ACC112 (cell line): Measurements from ENCODE around the gene TRIM63.

Experiments
- H2AFZ ChIP-seq: fragments of 200-600 bp; sonication (generic); one replicate; pipeline ENCODE4 v1.6.0; 2017; ENCODE audit warnings: antibody characterized with exemption, low read length; ENCODE audit not compliant: unreplicated experiment
- H3K27ac ChIP-seq: fragments of 200-600 bp; sonication (generic); 2 replicates; pipeline ENCODE4 v1.5.1; 2014; ENCODE audit warnings: low read depth, mild to moderate bottlenecking, antibody characterized with exemption, low read length, moderate library complexity
- H3K27me3 ChIP-seq: fragments of 200-600 bp; sonication (generic); 2 replicates; pipeline ENCODE4 v1.6.1; 2014; ENCODE audit warnings: mild to moderate bottlenecking, antibody characterized with exemption, low read length, moderate library complexity, mixed read lengths; ENCODE audit not compliant: insufficient read depth
- H3K36me3 ChIP-seq: fragments of 200-600 bp; sonication (generic); 2 replicates; pipeline ENCODE4 v1.6.1; 2016; ENCODE audit warnings: mild to moderate bottlenecking, antibody characterized with exemption, low read length, moderate library complexity, mixed read lengths; ENCODE audit not compliant: insufficient read depth
- H3K4me1 ChIP-seq: fragments of 200-600 bp; sonication (generic); one replicate; pipeline ENCODE4 v1.6.1; 2016; ENCODE audit warnings: low read length, mixed read lengths; ENCODE audit not compliant: insufficient read depth, unreplicated experiment, control insufficient read depth
- H3K4me3 ChIP-seq: fragments of 200-600 bp; sonication (generic); 2 replicates; pipeline ENCODE4 v1.5.1; 2014; ENCODE audit warnings: mild to moderate bottlenecking, low read depth, low read length
- H3K79me2 ChIP-seq: fragments of 200-600 bp; sonication (generic); one replicate; pipeline ENCODE4 v1.6.0; 2016; ENCODE audit warnings: low read length; ENCODE audit not compliant: control insufficient read depth, unreplicated experiment, insufficient read depth

The TRIM63 gene

GRCh38 chr1:26055041-26055440 is 12.4 kb downstream of the TRIM63 start:
- Histone ChIP-seq H3K4me3 (no peak overlapping the region), H2AFZ (no peak overlapping the region), H3K79me2 (no peaks in the 10 kb centered on the region), H3K27me3 (peaks cover 57% of the 10 kb centered on the region), H3K4me1 (no peaks in the 10 kb centered on the region), H3K27ac (no peak overlapping the region), H3K36me3 (no peaks in the 10 kb centered on the region)

- Histone ChIP-seq H3K36me3 (no peaks in the 10 kb centered on the region), H3K27me3 (peaks cover 60% of the 10 kb centered on the region), H2AFZ (no peak overlapping the region), H3K27ac (no peak overlapping the region), H3K4me1 (no peaks in the 10 kb centered on the region), H3K4me3 (no peak overlapping the region), H3K79me2 (no peaks in the 10 kb centered on the region)
Observed at GRCh38 chr1:26053718-26054560, 13.5 kb downstream of the TRIM63 start.

DNA sequence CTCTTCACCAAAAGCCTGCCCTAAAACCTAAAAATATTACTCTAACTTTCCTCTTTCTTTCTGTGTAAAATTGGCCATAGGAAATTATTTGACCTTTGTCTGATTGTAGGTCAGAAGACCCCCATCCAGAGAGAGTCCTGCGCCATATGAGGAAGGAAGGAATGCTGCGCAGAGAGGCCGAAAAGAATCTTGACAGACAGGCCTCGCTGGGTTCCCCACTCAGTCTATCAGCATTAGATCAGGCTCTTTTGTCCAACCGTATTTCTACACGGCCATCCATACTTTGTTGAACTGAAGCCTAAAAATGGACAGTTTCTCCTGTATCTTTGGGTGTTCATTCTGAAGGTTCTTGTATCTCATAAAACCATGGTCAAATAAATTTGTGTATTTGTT is 17.2 kb downstream of the TRIM63 start:
- Histone ChIP-seq H3K27me3 (peaks cover 68% of the 10 kb centered on the region), H3K4me3 (no peak overlapping the region), H3K4me1 (no peaks in the 10 kb centered on the region), H3K36me3 (no peaks in the 10 kb centered on the region), H3K27ac (no peak overlapping the region), H3K79me2 (no peaks in the 10 kb centered on the region), H2AFZ (no peak overlapping the region)

GRCh38 chr1:26049531-26050247 is 17.7 kb downstream of the TRIM63 start:
- Histone ChIP-seq H3K4me1 (no peaks in the 10 kb centered on the region), H3K79me2 (no peaks in the 10 kb centered on the region), H3K4me3 (no peak overlapping the region), H3K27me3 (peaks cover 74% of the 10 kb centered on the region), H3K27ac (no peak overlapping the region), H2AFZ (no peak overlapping the region), H3K36me3 (no peaks in the 10 kb centered on the region)

DNA sequence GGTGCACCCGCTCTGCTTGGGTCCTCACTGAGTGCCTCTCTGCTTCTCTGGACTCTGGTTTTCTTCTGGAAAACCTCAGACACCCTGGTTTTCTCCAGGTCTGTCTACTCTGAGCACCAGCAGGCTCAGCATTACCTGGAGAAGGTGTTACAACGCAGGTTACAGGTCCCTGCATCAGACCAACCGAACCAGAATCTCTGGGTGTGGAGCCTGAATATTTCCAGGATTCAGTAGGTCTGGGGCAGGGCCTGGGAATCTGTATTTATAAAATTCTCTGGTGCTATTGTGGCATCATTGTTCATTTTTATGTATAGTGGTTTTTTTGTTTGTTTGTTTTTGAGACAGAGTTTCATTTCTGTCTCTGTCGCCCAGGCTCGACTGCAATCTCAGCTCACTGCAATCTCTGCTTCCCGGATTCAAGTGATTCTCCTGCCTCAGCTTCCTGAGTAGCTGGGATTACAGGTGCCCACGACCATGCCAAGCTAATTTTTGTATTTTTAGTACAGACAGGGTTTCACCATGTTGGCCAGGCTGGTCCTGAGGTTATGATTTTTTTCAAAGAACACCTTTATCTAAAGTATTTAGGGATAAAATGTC is 20.1 kb downstream of the TRIM63 start:
- no peak overlapping the region for H3K27ac ChIP-seq
- H3K4me3 ChIP-seq, result no peak overlapping the region
- no peaks in the 10 kb centered on the region for H3K4me1 ChIP-seq
- H3K27me3 ChIP-seq, result peaks cover 70% of the 10 kb centered on the region
- no peaks in the 10 kb centered on the region for H3K79me2 ChIP-seq
- H3K36me3 ChIP-seq, result no peaks in the 10 kb centered on the region
- no peak overlapping the region for H2AFZ ChIP-seq

GRCh38 chr1:26046246-26047095 is 21.0 kb downstream of the TRIM63 start:
- Histone ChIP-seq H2AFZ (no peak overlapping the region), H3K27ac (no peak overlapping the region), H3K36me3 (no peaks in the 10 kb centered on the region), H3K27me3 (peaks cover 71% of the 10 kb centered on the region), H3K4me3 (no peak overlapping the region), H3K4me1 (no peaks in the 10 kb centered on the region), H3K79me2 (no peaks in the 10 kb centered on the region)

- Histone ChIP-seq H3K27ac (no peak within 1 kb of the TSS), H3K27me3 (peaks cover 67% of the 10 kb centered on the region), H2AFZ (no peak within 1 kb of the TSS), H3K4me1 (no peaks in the 10 kb centered on the region), H3K4me3 (no peak within 1 kb of the TSS), H3K36me3 (no peaks in the 10 kb centered on the region), H3K79me2 (no peaks in the 10 kb centered on the region)
Observed at GRCh38 chr1:26045722-26046245, 21.6 kb downstream of the TRIM63 start, which contains the start of gene SLC30A2. Gene SLC30A2, minus strand, starts transcription at chr1:26046118. Its CDS starts 222 bp downstream, at chr1:26045896.

DNA sequence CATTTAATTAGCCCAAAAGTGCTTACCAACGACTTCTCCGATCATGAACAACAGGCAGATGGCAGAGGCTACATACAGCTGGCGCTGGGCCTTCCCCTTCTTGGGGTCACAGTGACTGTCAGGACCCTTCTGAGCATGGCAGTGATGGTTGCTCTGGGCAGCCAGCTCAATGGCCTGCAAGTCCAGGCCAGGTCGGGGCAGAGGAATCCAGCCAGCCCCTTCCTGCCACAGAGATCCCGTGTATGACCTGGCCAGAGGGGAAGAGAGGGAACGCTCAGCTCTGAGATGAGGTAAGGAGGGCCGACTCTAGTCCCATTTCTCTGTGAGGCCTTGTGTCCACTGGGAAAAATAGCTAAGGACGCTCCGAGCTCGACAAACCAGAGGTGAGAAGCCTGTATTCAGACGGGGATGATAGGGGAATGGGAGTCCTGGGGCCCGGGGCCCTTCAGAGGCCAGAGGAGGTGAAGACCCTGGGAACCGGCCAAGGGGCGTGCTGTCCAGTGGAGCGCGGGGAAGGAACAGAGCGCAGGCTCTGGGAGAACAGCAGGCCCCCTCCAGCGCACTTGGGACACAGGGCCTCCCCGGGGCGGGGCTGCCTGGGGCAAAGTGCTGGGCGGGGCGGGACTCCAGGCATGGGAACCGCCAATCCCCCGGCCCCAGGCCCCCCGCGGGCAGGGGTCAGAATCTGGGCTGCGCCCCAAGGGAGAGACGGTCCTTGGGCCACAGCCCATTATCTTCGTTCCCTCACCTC is 22.3 kb downstream of the TRIM63 start:
- Histone ChIP-seq H3K4me1 (no peaks in the 10 kb centered on the region), H3K27ac (no peak overlapping the region), H3K36me3 (no peaks in the 10 kb centered on the region), H3K4me3 (no peak overlapping the region), H3K27me3 (peaks cover 65% of the 10 kb centered on the region), H2AFZ (no peak overlapping the region), H3K79me2 (no peaks in the 10 kb centered on the region)

DNA sequence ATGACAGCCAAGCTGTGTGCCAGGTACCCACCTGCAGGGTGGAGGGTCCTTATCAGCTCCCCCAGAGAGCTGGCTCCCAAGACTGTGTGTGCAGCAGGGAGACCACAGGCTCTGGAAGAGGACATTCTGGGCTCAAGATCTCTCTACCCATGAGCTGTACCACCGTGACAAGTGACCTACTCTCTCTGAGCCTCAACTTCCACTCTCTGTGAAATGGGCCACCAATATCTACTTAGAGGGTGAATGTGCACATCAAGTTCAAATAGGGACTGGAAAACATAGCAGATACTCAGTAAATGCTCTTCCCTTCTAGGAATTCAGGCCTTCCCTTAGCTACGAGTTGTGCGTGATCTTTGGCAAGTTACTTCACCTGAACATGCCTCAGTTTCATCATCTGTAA is 23.0 kb downstream of the TRIM63 start:
- Histone ChIP-seq H3K79me2 (no peaks in the 10 kb centered on the region), H3K4me3 (no peak overlapping the region), H2AFZ (no peak overlapping the region), H3K36me3 (no peaks in the 10 kb centered on the region), H3K27me3 (peaks cover 59% of the 10 kb centered on the region), H3K4me1 (no peaks in the 10 kb centered on the region), H3K27ac (no peak overlapping the region)
